GM20431 (cell line): ENCODE data around the gene SRL.
"Not testable (repeated sequence)": the region's sequence is repeated elsewhere in the genome, so short reads cannot be mapped to it uniquely, and the experiment has no call there.

Source experiments
- in situ Hi-C: fragments of 300-500 bp; cut with MseI, MboI; formaldehyde crosslinking; loops from one replicate; pipeline ENCODE4 v1.15.0; 2020; ENCODE audit warnings: low sequenced_read_pairs; ENCODE audit not compliant: unreplicated experiment

SRL gene

DNA sequence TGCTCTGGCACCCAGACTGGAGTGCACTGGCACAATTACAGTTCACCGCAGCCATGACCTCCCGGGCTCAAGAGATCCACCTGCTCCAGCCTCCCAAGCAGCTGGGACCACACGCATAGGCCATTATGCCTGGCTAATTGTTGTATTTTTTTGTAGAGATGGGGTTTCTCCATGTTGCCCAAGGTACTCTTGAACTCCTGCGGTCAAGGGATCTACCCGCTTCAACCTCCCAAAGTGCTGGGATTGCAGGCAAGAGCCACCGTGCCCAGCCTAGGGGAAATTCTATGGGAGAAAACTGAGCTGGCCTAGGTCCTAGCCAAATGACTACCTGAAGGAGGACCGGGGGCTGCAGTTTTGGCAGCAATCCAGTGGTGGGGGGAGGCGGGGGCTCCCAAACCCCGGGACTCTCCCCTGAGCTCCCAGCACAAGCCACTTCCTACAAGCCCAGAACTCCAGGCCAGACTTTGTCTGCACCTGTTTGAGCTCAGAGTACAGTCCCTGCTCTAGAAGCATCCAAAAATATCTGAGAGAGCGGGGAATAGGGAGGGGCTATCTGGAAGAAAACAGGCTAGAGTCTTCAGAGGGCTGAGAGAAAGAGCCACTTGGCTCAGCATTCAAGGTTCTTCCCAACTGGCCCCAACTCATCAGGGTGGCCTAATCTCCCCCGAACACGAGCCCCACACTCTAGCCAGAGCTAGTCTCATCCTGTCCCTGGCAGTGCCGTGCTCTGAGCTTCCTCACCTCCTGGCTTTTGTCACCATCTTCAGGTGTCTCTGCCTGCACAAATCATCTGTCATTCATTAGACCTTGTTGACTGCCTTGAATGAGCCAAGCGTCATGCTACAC lies 9.1 kb downstream of the SRL start:
- in situ Hi-C loops = no loop called here

GRCh38 chr16:4231886-4232285 lies 10.0 kb downstream of the SRL start:
- in situ Hi-C loops = no loop called here

DNA sequence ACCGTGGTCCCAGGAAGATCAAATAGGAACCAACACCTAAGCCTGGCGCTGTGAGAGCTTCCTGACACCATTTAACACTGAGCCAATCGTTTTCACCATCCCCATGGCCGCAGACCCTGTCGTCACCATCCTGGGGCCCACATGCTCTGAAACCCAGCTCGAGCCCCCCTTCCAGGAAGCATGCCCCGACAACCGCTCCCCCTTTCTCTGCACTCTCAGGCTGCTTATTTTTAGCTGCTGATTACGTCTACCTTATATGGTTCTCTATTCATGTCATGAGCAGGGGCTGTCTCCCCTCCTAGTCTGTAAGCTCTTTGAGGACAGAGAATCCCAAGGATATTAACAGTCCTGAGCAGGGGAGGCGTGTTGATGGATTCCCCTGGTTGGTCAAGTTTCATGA lies 10.5 kb downstream of the SRL start:
- in situ Hi-C loops = no loop called here

DNA sequence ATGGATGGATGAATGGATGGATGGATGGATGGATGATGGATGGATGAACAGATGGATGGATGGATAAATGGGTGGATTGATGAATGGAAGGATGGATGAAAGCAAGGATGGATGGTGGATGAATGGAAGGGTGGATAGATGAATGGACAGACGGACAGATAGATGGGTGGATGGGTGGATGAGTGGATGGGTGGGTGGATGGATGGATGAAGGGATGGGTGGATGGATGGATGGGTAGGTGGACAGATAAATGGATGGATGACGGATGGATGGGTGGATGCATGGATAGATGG lies 14.9 kb downstream of the SRL start:
- in situ Hi-C loops = no loop called here

DNA sequence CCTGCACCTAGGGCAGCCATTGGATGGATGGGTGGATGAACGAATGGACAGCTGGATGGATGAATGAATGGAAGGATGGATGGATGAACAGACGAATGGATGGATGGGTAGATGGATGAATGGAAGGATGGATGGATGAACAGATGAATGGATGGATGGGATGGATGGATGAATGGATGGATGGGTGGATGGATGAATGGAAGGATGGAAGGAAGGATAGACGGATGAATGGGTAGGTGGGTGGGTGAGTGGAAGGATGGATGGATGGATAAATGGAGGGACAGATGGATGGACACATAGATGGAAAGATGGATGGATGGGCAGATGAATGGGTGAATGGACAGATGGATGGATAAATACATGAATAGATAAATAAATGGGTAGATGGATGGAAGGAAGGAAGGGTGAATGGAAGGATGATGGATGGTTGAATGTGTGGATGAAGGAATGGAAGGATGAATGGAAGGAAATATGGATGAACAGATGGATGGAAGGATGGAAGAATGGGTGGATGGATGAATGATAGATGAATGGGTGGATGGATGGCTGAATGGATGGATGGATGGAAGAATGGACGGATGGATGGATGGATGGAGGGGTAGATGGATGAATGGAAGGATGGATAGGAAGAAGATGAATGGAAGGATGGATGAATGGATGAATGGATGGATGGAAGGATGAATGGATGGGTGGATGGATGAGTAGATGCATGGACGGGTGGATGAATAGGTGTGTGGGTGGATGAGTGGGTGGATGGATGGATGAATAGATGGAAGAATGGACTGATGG lies 15.4 kb downstream of the SRL start:
- in situ Hi-C loops = no loop called here

DNA sequence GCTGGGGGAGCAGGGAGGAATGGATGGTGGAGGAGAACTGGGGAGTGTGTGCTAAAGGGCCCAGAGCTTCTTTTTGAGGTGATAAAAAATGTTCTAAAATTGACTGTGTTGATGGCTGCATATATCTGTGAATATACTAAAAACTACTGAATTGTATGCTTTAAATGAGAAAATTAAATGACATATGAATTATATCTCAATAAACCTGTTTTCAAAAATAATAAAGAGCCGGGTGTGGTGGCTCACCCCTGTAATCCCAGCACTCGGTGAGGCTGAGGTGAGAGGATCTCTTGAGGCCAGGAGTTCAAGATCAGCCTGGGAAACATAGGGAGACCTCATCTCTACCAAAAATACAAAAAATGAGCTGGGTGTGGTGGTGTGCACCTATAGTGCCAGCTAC lies 16.8 kb downstream of the SRL start:
- in situ Hi-C loops = no loop called here

DNA sequence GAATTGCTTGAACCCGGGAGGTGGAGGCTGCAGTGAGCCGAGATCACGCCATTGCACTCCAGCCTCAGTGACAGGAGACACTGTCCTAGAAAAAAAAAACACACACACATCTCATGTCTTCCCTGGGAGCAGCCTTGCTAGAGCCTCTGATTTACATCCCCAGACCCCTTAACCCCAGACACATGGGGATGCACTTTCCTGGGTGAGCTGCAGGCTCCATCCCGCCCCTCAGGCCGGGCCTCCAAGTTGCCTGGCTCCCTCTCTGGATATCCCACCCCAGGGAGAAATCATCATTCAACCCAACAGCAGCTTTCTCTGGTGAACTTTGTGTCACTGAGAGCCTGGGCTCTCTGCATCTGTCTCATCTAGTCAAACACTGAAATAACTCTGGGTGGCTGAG lies 21.5 kb downstream of the SRL start:
- in situ Hi-C loops = no loop called here

GRCh38 chr16:4218202-4218601 lies 23.7 kb downstream of the SRL start:
- in situ Hi-C loops = no loop called here

GRCh38 chr16:4217204-4218131 lies 24.4 kb downstream of the SRL start:
- in situ Hi-C loops = no loop called here

DNA sequence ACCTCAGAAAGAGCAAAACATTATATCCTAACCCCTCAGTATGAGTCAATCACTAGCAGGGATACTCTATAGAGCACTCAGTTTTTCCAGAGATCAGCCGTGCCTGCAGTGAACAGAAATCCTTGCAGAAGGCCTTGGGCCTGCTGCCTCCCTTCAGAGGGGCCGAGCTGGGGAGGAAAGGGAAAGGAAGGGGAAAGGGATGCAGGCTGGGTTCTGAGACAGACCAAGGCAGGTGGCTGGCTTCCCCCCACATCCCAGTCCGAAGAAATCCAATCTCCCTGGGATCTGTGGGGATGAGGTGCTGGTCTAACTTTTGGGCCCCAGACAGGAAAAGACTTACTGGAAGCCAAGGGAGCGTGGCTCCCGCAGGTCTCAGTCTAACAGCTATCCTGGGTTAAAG lies 25.3 kb downstream of the SRL start:
- in situ Hi-C loops = no loop called here

GRCh38 chr16:4215106-4215505 lies 26.8 kb downstream of the SRL start:
- in situ Hi-C loops = no loop called here

DNA sequence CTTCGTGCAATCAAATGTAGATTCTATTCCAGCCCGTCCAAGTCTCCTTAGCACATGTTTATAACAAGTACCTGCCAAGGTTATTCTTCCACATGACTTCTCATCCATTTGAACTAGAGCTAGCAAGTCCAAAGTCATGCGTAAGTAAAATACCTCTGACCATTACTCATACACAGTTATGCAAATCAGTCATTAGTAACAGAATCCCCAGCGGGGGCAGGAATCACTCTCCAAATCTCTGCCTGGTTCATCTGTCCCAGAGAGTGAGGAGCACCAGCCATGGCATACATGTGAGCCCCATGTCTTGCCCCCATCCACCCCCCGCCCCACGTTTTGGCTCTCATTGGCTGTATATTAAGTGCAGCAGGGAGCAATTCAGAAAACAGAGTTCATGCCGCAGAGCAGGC lies 27.7 kb downstream of the SRL start:
- in situ Hi-C loops = no loop called here

DNA sequence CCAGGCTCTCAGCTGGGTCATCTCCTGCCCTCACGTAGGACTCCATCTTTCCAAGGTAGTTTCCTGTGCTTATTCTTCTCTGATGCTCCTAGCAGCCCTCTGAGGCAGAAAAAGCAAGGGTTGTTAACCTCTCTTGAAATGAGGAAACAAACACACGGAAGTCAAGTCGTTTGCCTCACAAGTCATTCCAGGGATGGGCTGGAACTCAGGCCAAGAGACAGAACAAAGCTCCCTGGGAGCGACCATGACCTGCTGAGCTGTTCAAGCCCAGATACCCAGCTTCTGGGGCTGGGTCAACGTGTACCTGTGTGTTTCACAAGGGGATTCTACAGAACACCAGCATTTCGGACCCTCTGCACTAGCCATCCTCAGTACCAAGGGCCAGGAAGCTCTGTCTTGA lies 28.1 kb downstream of the SRL start:
- in situ Hi-C loops = no loop called here

- in situ Hi-C loops = no loop called here
These were observed 29.0 kb downstream of the SRL start for GRCh38 chr16:4212934-4213296.

DNA sequence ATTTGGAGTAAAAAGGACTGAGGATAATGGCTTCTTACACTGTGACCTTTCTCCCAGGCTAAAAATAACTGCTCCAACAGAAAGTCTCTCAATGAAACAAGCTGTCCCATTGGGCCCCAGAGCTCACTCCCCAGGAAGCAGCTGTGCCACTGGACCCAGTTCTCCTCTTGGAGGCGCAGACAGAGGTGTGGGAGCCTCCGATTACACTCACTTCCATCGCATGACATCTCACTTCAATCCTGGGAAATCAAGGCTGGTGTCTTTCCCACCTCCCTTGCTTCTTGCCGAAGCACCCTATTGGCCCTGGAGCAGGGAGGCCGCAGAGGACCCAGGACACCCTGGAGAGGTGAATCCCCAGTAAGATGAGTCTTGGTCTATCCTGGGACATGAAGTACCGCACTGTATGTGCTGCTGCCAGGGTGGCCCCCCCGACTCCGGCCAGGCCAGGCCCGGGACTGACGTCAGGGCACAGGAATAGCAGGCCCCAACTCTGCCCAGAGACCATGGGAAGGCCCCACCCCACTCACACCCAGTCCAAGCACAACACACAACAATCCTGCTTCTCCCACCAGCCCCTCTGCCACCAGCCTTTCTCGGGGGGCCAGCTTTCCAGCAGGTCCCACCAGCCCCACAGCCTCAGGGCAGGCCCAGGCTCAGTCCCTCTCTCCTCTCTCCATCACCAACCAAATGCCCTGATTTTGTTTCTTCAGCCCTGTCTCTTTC lies 29.5 kb downstream of the SRL start:
- in situ Hi-C loops = no loop called here

DNA sequence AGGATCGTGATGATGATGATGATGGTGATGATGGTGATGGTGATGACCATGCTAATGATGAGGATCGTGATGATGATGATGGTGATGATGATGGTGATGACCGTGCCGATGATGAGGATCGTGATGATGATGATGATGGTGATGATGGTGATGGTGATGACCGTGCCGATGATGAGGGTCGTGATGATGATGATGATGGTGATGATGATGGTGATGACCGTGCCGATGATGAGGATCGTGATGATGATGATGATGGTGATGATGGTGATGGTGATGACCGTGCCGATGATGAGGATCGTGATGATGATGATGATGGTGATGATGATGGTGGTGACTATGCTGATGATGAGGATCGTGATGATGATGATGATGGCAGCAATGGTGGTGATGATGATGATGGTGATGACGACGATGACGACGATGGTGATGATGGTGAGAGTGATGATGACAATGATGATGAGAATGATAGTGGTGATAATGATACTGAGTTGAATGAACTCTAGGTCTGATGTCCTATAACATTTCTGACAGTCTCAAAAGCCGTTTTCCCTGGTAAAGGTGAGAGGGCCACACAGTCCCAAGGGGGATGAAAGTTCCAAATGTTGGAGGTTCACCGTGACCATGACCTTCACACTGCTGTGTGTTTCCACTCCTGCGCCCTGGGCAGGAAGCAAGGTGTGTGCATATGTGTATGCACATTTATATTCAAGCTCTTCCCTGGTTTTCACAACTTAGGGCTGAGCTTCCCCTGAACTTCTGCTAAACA lies 30.3 kb downstream of the SRL start:
- in situ Hi-C loops = not testable (repeated sequence)

DNA sequence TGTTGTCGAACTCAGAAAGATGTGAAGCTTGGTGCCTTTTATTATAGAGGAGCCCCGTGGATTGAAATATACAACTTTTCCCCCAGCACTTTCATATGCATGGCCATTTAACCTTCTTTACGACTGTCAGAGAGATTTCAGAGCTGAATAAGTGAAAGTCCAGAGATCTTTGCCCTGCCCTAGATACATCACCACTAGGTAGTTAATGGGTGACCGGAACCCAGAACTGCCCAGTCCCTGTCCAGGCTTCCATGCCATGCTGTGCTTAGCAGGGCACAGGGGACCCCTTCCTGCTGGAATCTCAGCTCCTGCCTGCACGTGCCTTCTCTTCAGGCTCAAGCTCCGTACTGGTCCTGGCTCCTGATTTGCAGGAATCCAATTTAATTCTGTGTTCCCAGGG lies 32.2 kb downstream of the SRL start:
- in situ Hi-C loops = no loop called here

DNA sequence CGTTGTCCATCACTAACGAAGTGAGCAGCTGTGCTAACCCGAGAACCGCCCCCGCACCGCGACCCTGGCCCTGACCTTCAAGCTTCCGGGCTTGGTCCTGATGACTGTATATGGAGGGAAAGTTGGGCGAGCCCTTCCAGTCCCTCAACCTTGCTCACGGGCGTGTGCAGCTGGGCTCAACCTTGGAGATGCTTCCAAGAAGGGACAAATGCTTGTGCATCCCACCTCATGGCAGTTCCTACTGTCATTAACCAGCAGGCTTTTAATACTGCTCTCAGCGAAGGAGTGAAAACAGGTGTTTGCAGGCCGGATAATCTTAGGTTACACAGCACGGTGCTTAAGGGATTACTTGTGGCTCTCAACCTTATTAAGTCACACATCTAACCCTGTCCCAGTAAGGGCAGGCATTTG lies 33.5 kb downstream of the SRL start:
- in situ Hi-C loops = no loop called here

DNA sequence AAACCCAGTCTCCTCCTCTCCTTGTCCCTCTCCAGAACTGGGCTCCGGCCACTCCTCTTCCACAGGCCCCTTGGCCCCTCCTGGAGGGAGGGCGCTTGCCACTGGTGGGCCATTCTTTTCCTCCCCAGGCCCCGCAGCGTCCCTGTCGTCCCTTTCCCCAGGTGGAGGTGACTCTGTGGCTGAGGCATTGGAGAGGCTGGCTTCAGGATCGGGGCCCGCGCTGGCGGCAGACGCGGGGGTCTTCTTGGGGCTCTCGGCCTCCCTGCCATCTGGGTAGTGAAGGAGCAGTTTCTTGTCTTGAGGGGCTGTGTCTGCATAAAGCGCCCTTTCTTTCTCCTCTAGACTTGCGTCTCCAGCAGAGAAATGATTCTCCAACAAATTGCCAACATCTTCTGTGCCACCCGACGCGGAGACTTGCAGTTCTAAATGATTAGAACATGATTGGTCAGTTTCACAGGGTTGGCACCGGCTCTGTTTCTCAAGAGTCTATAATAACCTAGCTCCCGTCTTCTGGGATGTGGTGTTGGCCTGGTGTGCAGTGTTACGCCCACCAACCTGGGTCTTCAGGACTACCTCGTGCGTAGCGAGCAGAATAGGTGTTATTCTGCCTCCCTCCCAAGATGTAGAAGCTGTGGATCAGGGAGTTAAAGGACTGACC lies 34.1 kb downstream of the SRL start:
- in situ Hi-C loops = no loop called here
